K562 treated with DMSO at 1 percent for 48 hours (cell line): ENCODE measurements around the gene GADD45B. TPM values are rescaled to one million over a fixed set of nuclear protein-coding genes. Genes with fewer than 3 reads are reported as not detected.

Experiments used
- total RNA-seq: library from RNA; unstranded; fragments of 300-600 nt; gene quantifications from 2 replicates; pipeline ENCODE4 v1.2.3, GENCODE V29; 2022; ENCODE audit warnings: low replicate concordance; ENCODE audit errors: extremely low read depth

The GADD45B gene, protein sequence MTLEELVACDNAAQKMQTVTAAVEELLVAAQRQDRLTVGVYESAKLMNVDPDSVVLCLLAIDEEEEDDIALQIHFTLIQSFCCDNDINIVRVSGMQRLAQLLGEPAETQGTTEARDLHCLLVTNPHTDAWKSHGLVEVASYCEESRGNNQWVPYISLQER
- not detected in 2 replicates for total RNA-seq

DNA sequence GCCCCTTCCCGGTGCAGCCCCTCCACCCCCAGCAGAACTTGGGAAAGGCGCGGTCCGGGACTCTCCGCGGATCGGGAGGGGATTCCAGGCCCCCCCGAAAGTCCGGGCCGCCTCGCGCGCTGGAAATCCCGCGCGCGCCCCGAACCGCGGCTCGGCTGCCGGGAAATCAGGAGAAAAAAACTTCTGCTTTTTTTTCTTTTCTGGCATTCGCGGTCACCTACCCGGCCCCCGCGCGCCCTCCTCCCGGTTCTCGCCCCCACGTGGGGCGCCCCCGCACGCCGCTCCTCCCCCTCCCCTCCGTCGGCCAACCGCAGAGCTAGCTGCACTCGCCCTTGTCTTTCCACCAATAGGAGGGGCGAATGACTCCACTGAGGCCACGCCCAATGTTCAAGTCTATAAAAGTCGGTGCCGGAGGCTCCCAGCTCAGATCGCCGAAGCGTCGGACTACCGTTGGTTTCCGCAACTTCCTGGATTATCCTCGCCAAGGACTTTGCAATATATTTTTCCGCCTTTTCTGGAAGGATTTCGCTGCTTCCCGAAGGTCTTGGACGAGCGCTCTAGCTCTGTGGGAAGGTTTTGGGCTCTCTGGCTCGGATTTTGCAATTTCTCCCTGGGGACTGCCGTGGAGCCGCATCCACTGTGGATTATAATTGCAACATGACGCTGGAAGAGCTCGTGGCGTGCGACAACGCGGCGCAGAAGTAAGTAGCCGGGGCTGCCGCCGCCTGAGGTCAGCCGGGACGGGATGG is at the start of gene GADD45B:
TSS of gene GADD45B (plus strand) at position 426 of the 749 bp plus-strand sequence. CDS start at position 658, 232 bp downstream.

DNA sequence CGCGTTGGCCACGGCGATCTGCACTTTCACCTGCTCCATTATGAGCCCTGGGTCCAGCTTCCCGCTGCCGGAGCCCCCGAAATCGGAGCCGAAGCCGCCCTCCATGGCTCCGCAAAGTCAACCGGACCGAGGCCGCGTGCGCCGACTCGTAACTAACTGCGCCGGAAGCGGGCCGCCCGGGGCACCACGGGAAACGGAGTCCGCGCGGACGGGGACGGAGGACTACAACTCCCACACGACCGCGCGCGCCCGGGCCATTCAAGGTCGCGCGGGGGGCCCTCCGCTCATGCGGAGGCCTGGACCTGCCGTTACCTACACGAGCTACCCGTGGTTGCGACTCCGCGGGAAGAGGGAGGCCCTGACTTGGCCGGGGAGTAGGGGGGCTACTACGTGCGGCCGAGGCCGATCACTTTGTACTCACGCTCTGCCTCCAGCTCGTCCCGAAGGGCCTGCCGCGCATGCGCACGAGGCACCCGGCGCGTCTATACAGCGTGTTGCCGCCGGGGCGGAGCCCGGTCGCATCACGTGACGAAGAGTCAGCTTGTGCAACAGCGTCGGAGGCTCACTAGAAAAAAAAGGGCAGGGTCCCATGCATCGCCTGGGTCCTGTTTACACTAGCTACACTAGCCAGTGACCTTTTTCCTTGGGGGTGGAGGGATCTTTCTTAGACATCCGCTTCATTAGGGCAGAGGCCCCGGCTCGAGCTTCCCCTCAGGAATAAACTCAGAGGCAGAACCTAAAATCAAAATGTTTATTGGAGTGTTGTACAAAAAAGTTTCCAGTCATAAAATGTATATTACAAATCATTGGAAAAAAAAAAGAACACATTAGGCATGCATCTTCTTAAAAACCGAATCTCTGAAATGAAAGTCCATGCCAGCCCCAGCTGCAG is 48.3 kb upstream of the GADD45B start, which contains the start of gene TIMM13:
TSS of gene TIMM13 (minus strand) at position 158 of the 892 bp plus-strand sequence. CDS start at position 105, 53 bp downstream.

Other genes starting within 250 kb of the GADD45B start
- 447 TPM in 1 of 2 replicates, not detected in the other for gene PLEKHJ1, start 239.8 kb upstream of the GADD45B start, total RNA-seq
- not detected in 2 replicates for gene SF3A2, start 239.3 kb upstream of the GADD45B start, total RNA-seq
- 225 TPM in 1 of 2 replicates, not detected in the other for gene AMH, start 226.8 kb upstream of the GADD45B start, total RNA-seq
- gene JSRP1, start 219.7 kb upstream of the GADD45B start, total RNA-seq = not detected in 2 replicates
- not detected in 2 replicates for gene PEAK3, start 194.0 kb upstream of the GADD45B start, total RNA-seq
- not detected in 2 replicates for gene LINGO3, start 168.0 kb upstream of the GADD45B start, total RNA-seq
- not detected in 2 replicates for gene LSM7, start 147.5 kb upstream of the GADD45B start, total RNA-seq
- not detected in 2 replicates for gene SPPL2B, start 147.4 kb upstream of the GADD45B start, total RNA-seq
- not detected in 2 replicates for gene TMPRSS9, start 115.9 kb upstream of the GADD45B start, total RNA-seq
- not detected in 2 replicates for gene TIMM13, start 48.5 kb upstream of the GADD45B start, total RNA-seq
- gene LMNB2, start 19.2 kb upstream of the GADD45B start, total RNA-seq = not detected in 2 replicates
- gene GNG7, start 226.6 kb downstream of the GADD45B start, total RNA-seq = not detected in 2 replicates
- gene DIRAS1, start 245.2 kb downstream of the GADD45B start, total RNA-seq = not detected in 2 replicates